A549 (cell line): ENCODE measurements around the gene PSME4. TPM values are rescaled to one million over a fixed set of nuclear protein-coding genes. Genes with fewer than 3 reads are reported as not detected.

ENCODE experiments used
- ATAC-seq, 2 experiments: fragments of 200-7000 bp in 1 of 2; fragments of >200 bp in 1 of 2; cut with Nextera tagmentation in 1 of 2; cut with Tn5 transposase in 1 of 2; 3 replicates each; pipeline versions ENCODE4 v1.8.0 to v1.9.1; 2018 to 2020; ENCODE audit warnings: mild to moderate bottlenecking in 1 of 2, moderate library complexity in 1 of 2
- CTCF ChIA-PET: fragments of 300-600 bp; sonication (Branson Sonifier 250); formaldehyde crosslinking; extraction: SDS; loops from one replicate; lab custom pipeline; 2021; ENCODE audit warnings: antibody characterized with exemption, inconsistent platforms; lab: Yijun Ruan, JAX
- POLR2A ChIA-PET: fragments of 350-600 bp; formaldehyde crosslinking; extraction: SDS; loops from one replicate; lab custom pipeline; 2021; ENCODE audit warnings: antibody characterized with exemption, inconsistent platforms; lab: Yijun Ruan, JAX
- DNase-seq, 2 experiments: peaks; one replicate each; pipeline versions ENCODE4 v3.0.0 to v3.0.0-alpha.2; 2011 to 2016; ENCODE audit warnings: low read depth in 1 of 2, low spot score in 1 of 2
- FAIRE-seq: peaks from 2 replicates; lab custom pipeline; 2011; peaks lifted over from hg19 to GRCh38; lab: Jason Lieb, UNC
- H3K27ac ChIP-seq, 2 experiments: fragments of >200 bp; sonication (Bioruptor Twin); formaldehyde crosslinking; 3 replicates each; pipeline ENCODE4 v1.5.1; 2016 to 2017
- H3K4me1 ChIP-seq: fragments of >200 bp; sonication (Bioruptor Twin); formaldehyde crosslinking; 3 replicates; pipeline ENCODE4 v1.6.1; 2016
- H3K4me2 ChIP-seq: fragments of >200 bp; sonication (Bioruptor Twin); formaldehyde crosslinking; 3 replicates; pipeline ENCODE4 v1.6.1; 2016
- H3K4me3 ChIP-seq: fragments of >200 bp; sonication (Bioruptor Twin); formaldehyde crosslinking; 3 replicates; pipeline ENCODE4 v1.5.1; 2016
- H3K9me3 ChIP-seq: fragments of >200 bp; sonication (Bioruptor Twin); formaldehyde crosslinking; 3 replicates; pipeline ENCODE4 v1.6.1; 2016
- BCL3 ChIP-seq: fragments of >200 bp; sonication (Bioruptor Twin); formaldehyde crosslinking; IDR thresholded peaks from 3 replicates; pipeline ENCODE4 v1.6.1; 2016
- CBX2 ChIP-seq: fragments of 200-600 bp; sonication (generic); IDR thresholded peaks from 2 replicates; pipeline ENCODE4 v1.6.1; 2016; ENCODE audit warnings: low read depth, mild to moderate bottlenecking, borderline replicate concordance
- CEBPB ChIP-seq, 2 experiments: fragments of >200 bp in 1 of 2; sonication (Bioruptor Twin) in 1 of 2; formaldehyde crosslinking in 1 of 2; IDR thresholded peaks; 2 replicates each; pipeline ENCODE4 v1.6.1; 2012 to 2016
- CHD4 ChIP-seq: fragments of 200-600 bp; sonication (generic); IDR thresholded peaks from 2 replicates; pipeline ENCODE4 v1.6.1; 2016; ENCODE audit warnings: antibody characterized with exemption, mild to moderate bottlenecking, borderline replicate concordance
- EP300 ChIP-seq, 2 experiments: fragments of >200 bp; sonication (Bioruptor Twin); formaldehyde crosslinking; IDR thresholded peaks; 2 replicates in 1 of 2; 3 replicates in 1 of 2; pipeline ENCODE4 v1.6.1; 2016 to 2017
- GATA3 ChIP-seq: IDR thresholded peaks from 2 replicates; pipeline ENCODE4 v1.6.1; 2012; ENCODE audit warnings: borderline replicate concordance
- HDAC2 ChIP-seq: fragments of 200-600 bp; sonication (generic); IDR thresholded peaks from 2 replicates; pipeline ENCODE4 v1.6.1; 2016
- HEYL ChIP-seq: fragments of 250-450 bp; sonication (Bioruptor Pico); IDR thresholded peaks from 2 replicates; pipeline ENCODE4 v1.8.0; 2021; ENCODE audit warnings: mild to moderate bottlenecking, moderate library complexity
- HOXB13 ChIP-seq: fragments of 250-450 bp; sonication (Bioruptor Pico); IDR thresholded peaks from 2 replicates; pipeline ENCODE4 v1.5.0; 2020; ENCODE audit warnings: low read depth, mild to moderate bottlenecking, moderate library complexity
- HOXB5 ChIP-seq: fragments of 250-450 bp; sonication (Bioruptor Pico); IDR thresholded peaks from 2 replicates; pipeline ENCODE4 v1.5.0; 2020; ENCODE audit warnings: mild to moderate bottlenecking, moderate library complexity
- MAX ChIP-seq: IDR thresholded peaks from 2 replicates; pipeline ENCODE4 v1.6.1; 2012
- MAZ ChIP-seq: fragments of 150-350 bp; IDR thresholded peaks from 2 replicates; pipeline ENCODE4 v1.6.1; 2014; ENCODE audit warnings: antibody characterized with exemption, low read depth, low read length, borderline replicate concordance
- MYC ChIP-seq: IDR thresholded peaks from 2 replicates; pipeline ENCODE4 v1.6.1; 2012; ENCODE audit warnings: mild to moderate bottlenecking, inconsistent platforms, low read length, improper control_type of control experiment, borderline replicate concordance
- POLR2A ChIP-seq: IDR thresholded peaks from 2 replicates; pipeline ENCODE4 v1.6.1; 2012; ENCODE audit warnings: mild to moderate bottlenecking, low read length
- POLR2AphosphoS2 ChIP-seq: conservative IDR thresholded peaks from 2 replicates; pipeline ENCODE4 v1.6.1; 2012; ENCODE audit warnings: low read length, improper control_type of control experiment, inconsistent platforms
- RAD21 ChIP-seq, 2 experiments: fragments of >200 bp in 1 of 2; sonication (Bioruptor Twin) in 1 of 2; formaldehyde crosslinking in 1 of 2; IDR thresholded peaks in 1 of 2; conservative IDR thresholded peaks in 1 of 2; 2 replicates in 1 of 2; 3 replicates in 1 of 2; pipeline ENCODE4 v1.6.1; 2012 to 2018; ENCODE audit warnings: inconsistent platforms in 1 of 2
- RCOR1 ChIP-seq: fragments of 150-350 bp; IDR thresholded peaks from 2 replicates; pipeline ENCODE4 v1.6.1; 2014; ENCODE audit warnings: antibody characterized with exemption, low read length, low read depth
- RFX5 ChIP-seq: fragments of 450-650 bp; IDR thresholded peaks from 2 replicates; pipeline ENCODE4 v1.7.1; 2014; ENCODE audit warnings: antibody characterized with exemption, mild to moderate bottlenecking, moderate library complexity
- SMC3 ChIP-seq: fragments of >200 bp; sonication (Bioruptor Twin); formaldehyde crosslinking; IDR thresholded peaks from 3 replicates; pipeline ENCODE4 v1.6.1; 2018; ENCODE audit warnings: inconsistent platforms
- TP53 ChIP-seq: fragments of 250-450 bp; sonication (Bioruptor Pico); IDR thresholded peaks from 2 replicates; pipeline ENCODE4 v1.5.0; 2021; ENCODE audit warnings: mild to moderate bottlenecking, moderate library complexity
- ZC3H11A ChIP-seq: fragments of 450-650 bp; IDR thresholded peaks from 2 replicates; pipeline ENCODE4 v1.6.1; 2014; ENCODE audit warnings: antibody characterized with exemption, mild to moderate bottlenecking
- ZSCAN20 ChIP-seq: fragments of 250-450 bp; sonication (Bioruptor Pico); IDR thresholded peaks from 2 replicates; pipeline ENCODE4 v1.8.0; 2022; ENCODE audit warnings: mild to moderate bottlenecking, moderate library complexity
- WGBS: methylation state at CpG from one replicate; pipeline ENCODE4 v1.1.6; 2017; ENCODE audit errors: missing lambda C conversion rate; 5-methylcytosine and 5-hydroxymethylcytosine counted together
- polyA plus RNA-seq, 4 experiments: library from polyadenylated mRNA; depleted of rRNA in 3 of 4; stranded (reverse); fragments of >200 nt; fragmentation: RNase III in 1 of 4; extraction: RNeasy Plus Mini Kit Qiagen cat#74134 plus additional on column Dnase treatment in 1 of 4; gene quantifications; 2 replicates in 3 of 4; 3 replicates in 1 of 4; pipeline ENCODE4 v1.2.3, GENCODE V29; 2011 to 2017
- TF ChIP-seq, protein P1 (sequence below): fragments of 200-600 bp; sonication (generic); IDR thresholded peaks from 2 replicates; pipeline ENCODE4 v1.6.1; 2016; ENCODE audit warnings: antibody characterized with exemption, mild to moderate bottlenecking, moderate library complexity
- TF ChIP-seq, protein P2 (sequence below): IDR thresholded peaks from 2 replicates; pipeline ENCODE4 v1.6.1; 2012
- TF ChIP-seq, protein P3 (sequence below): fragments of 450-650 bp; IDR thresholded peaks from 2 replicates; pipeline ENCODE4 v1.6.1; 2014; ENCODE audit warnings: antibody characterized with exemption

PSME4 gene
- polyA plus RNA-seq, 2 of the 4 experiments (the other 2 are of a cell fraction) = 31.9 to 55.8 TPM

- TF ChIP-seq HOXB13 (CRISPR knock-in tag) (no peak), RFX5 (no peak)
- TF ChIP-seq, all 56 proteins: peak for 0
These were observed 85.9 kb downstream of the PSME4 start (continued) for GRCh38 chr2:53884883-53885282.

DNA sequence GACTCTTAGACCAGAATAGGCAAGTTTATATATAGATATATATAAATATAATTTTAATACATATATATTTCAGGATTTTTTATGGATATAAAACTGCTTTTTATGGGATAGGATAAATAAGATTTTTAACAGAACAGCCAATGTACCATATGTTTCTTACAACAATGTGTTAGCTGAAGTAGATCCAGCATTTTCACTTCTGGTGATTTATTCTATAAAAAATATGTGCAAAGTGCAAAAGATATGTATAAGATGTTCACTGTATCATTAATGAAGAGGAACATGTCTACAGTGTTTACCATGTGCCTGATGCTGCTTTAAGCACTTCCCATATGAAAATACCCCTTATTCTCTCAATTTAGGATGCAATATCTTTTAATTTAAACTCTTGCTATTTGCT, 88.8 kb downstream of the PSME4 start:
- Histone ChIP-seq H3K4me3 (no peak overlapping the region), H3K27ac (no peak overlapping the region), H3K4me2 (no peak overlapping the region), H3K4me1 (peaks cover 3% of the 10 kb centered on the region; the same call in 1 of the 3 replicates), H3K9me3 (no peaks in the 10 kb centered on the region)
- ATAC-seq (no peak), FAIRE-seq (no peak), DNase-seq (no peak)
- CTCF ChIA-PET = no interaction called here
- TF ChIP-seq HDAC2 (no peak), RAD21 (conservative IDR thresholded peaks at IDR 0.05 in 1 of 2, IDR thresholded peaks at IDR 0.05 in 1 of 2) (no peak), SMC3 (no peak), ZSCAN20 (no peak)
- POLR2A ChIA-PET = no interaction called here

GRCh38 chr2:53881360-53881759, 89.4 kb downstream of the PSME4 start:
- WGBS = 88% methylated on average over 2 of the region's 2 CpGs
- ATAC-seq (no peak), DNase-seq (no peak), FAIRE-seq (no peak)
- Histone ChIP-seq H3K4me2 (no peak overlapping the region), H3K4me1 (peaks cover 3% of the 10 kb centered on the region; the same call in 1 of the 3 replicates), H3K4me3 (no peak overlapping the region), H3K27ac (no peak overlapping the region), H3K9me3 (no peaks in the 10 kb centered on the region)
- TF ChIP-seq HOXB5 (CRISPR knock-in tag) (no peak), HDAC2 (no peak)
- TF ChIP-seq, protein P1, sequence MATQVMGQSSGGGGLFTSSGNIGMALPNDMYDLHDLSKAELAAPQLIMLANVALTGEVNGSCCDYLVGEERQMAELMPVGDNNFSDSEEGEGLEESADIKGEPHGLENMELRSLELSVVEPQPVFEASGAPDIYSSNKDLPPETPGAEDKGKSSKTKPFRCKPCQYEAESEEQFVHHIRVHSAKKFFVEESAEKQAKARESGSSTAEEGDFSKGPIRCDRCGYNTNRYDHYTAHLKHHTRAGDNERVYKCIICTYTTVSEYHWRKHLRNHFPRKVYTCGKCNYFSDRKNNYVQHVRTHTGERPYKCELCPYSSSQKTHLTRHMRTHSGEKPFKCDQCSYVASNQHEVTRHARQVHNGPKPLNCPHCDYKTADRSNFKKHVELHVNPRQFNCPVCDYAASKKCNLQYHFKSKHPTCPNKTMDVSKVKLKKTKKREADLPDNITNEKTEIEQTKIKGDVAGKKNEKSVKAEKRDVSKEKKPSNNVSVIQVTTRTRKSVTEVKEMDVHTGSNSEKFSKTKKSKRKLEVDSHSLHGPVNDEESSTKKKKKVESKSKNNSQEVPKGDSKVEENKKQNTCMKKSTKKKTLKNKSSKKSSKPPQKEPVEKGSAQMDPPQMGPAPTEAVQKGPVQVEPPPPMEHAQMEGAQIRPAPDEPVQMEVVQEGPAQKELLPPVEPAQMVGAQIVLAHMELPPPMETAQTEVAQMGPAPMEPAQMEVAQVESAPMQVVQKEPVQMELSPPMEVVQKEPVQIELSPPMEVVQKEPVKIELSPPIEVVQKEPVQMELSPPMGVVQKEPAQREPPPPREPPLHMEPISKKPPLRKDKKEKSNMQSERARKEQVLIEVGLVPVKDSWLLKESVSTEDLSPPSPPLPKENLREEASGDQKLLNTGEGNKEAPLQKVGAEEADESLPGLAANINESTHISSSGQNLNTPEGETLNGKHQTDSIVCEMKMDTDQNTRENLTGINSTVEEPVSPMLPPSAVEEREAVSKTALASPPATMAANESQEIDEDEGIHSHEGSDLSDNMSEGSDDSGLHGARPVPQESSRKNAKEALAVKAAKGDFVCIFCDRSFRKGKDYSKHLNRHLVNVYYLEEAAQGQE = no peak
- ChIA-PET POLR2A (no interaction called here), CTCF (no interaction called here)

DNA sequence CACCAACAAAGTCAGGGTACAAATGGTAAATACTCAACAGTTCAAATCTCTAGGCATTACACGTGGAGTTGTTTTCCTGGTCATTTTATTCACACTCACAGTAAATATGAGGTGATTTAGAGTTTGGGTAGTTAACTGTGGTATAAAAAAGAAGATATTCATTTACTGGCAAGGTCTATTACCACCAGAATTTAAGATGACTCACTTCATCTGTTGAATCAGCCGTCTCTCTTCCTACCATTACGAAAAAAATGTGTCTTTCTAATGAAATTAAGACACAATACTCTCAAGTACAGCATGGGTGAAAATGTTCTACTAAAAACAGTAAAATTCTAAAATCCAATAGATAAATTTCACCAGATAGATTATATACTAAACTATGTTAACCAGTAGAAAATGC, 90.0 kb downstream of the PSME4 start:
- Histone ChIP-seq H3K9me3 (no peaks in the 10 kb centered on the region), H3K4me1 (peaks cover 3% of the 10 kb centered on the region; the same call in 1 of the 3 replicates), H3K27ac (no peak overlapping the region), H3K4me2 (no peak overlapping the region), H3K4me3 (no peak overlapping the region)
- ChIA-PET CTCF (no interaction called here), POLR2A (no interaction called here)
- DNase-seq (no peak), ATAC-seq (no peak), FAIRE-seq (no peak)
- TF ChIP-seq EP300 (IDR thresholded peaks at IDR 0.05) (no peak), HOXB5 (CRISPR knock-in tag) (no peak), CEBPB (IDR thresholded peaks at IDR 0.05) (no peak), POLR2A (no peak), CHD4 (no peak), MAZ (no peak), ZC3H11A (no peak), CBX2 (no peak), HEYL (no peak), HDAC2 (no peak), MYC (no peak), POLR2AphosphoS2 (no peak), BCL3 (no peak), TP53 (CRISPR knock-in tag) (no peak), MAX (no peak), GATA3 (no peak), RCOR1 (no peak)
- TF ChIP-seq, protein P2, sequence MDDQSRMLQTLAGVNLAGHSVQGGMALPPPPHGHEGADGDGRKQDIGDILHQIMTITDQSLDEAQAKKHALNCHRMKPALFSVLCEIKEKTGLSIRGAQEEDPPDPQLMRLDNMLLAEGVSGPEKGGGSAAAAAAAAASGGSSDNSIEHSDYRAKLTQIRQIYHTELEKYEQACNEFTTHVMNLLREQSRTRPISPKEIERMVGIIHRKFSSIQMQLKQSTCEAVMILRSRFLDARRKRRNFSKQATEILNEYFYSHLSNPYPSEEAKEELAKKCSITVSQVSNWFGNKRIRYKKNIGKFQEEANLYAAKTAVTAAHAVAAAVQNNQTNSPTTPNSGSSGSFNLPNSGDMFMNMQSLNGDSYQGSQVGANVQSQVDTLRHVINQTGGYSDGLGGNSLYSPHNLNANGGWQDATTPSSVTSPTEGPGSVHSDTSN = no peak
- TF ChIP-seq, protein P3, sequence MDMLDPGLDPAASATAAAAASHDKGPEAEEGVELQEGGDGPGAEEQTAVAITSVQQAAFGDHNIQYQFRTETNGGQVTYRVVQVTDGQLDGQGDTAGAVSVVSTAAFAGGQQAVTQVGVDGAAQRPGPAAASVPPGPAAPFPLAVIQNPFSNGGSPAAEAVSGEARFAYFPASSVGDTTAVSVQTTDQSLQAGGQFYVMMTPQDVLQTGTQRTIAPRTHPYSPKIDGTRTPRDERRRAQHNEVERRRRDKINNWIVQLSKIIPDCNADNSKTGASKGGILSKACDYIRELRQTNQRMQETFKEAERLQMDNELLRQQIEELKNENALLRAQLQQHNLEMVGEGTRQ = no peak
- 88% methylated on average over 3 of the region's 3 CpGs for WGBS
